Trophoblast cell (in vitro differentiated cells and primary cell): ENCODE measurements around the gene MC1R.

Experiments used
- DNase-seq, 2 donors: peaks; one replicate each; pipeline ENCODE4 v3.0.0-alpha.2; 2016
- H2AFZ ChIP-seq: 2 replicates; pipeline ENCODE4 v1.6.1; 2013; ENCODE audit warnings: low read length, moderate library complexity, mild to moderate bottlenecking; ENCODE audit not compliant: insufficient read depth, poor library complexity
- H2AK5ac ChIP-seq: 2 replicates; pipeline ENCODE4 v1.6.1; 2013; ENCODE audit warnings: mild to moderate bottlenecking, low read length
- H2BK120ac ChIP-seq: 2 replicates; pipeline ENCODE4 v1.6.1; 2013; ENCODE audit warnings: low read length, mild to moderate bottlenecking, moderate library complexity; ENCODE audit not compliant: insufficient read depth, poor library complexity
- H2BK12ac ChIP-seq: 2 replicates; pipeline ENCODE4 v1.6.1; 2013; ENCODE audit warnings: mild to moderate bottlenecking, low read length, moderate library complexity
- H2BK5ac ChIP-seq: 2 replicates; pipeline ENCODE4 v1.6.1; 2013; ENCODE audit warnings: low read length, low read depth, moderate library complexity, mild to moderate bottlenecking; ENCODE audit not compliant: poor library complexity
- H3K14ac ChIP-seq: 2 replicates; pipeline ENCODE4 v1.6.1; 2013; ENCODE audit warnings: mild to moderate bottlenecking, low read length
- H3K18ac ChIP-seq: 2 replicates; pipeline ENCODE4 v1.6.1; 2013; ENCODE audit warnings: mild to moderate bottlenecking, low read length
- H3K23ac ChIP-seq: 2 replicates; pipeline ENCODE4 v1.6.1; 2013; ENCODE audit warnings: low read length
- H3K27ac ChIP-seq: 2 replicates; pipeline ENCODE4 v1.5.1; 2013; ENCODE audit warnings: low read depth, mild to moderate bottlenecking, inconsistent platforms, low read length, moderate library complexity
- H3K27me3 ChIP-seq: 2 replicates; pipeline ENCODE4 v1.6.1; 2013; ENCODE audit warnings: inconsistent platforms, mild to moderate bottlenecking, low read length, moderate library complexity; ENCODE audit not compliant: insufficient read depth
- H3K36me3 ChIP-seq, 2 experiments: 1 replicate in 1 of 2; 2 replicates in 1 of 2; pipeline ENCODE4 v1.6.1; 2013; ENCODE audit warnings: low read length in 2 of 2, mild to moderate bottlenecking in 2 of 2, moderate library complexity in 1 of 2; ENCODE audit not compliant: insufficient read depth in 2 of 2, control insufficient read depth in 1 of 2
- H3K4ac ChIP-seq: 2 replicates; pipeline ENCODE4 v1.6.1; 2013; ENCODE audit warnings: low read depth, mild to moderate bottlenecking, low read length, moderate library complexity
- H3K4me1 ChIP-seq, 2 experiments: 1 replicate in 1 of 2; 2 replicates in 1 of 2; pipeline ENCODE4 v1.6.1; 2013; ENCODE audit warnings: low read length in 2 of 2, mild to moderate bottlenecking in 2 of 2, moderate library complexity in 1 of 2; ENCODE audit not compliant: insufficient read depth in 2 of 2, control insufficient read depth in 1 of 2
- H3K4me2 ChIP-seq: 2 replicates; pipeline ENCODE4 v1.6.1; 2013; ENCODE audit warnings: inconsistent platforms, mild to moderate bottlenecking, low read length, moderate library complexity
- H3K4me3 ChIP-seq: 2 replicates; pipeline ENCODE4 v1.5.1; 2013; ENCODE audit warnings: mild to moderate bottlenecking, low read depth, low read length, inconsistent platforms
- H3K79me1 ChIP-seq: one replicate; pipeline ENCODE4 v1.6.1; 2013; ENCODE audit warnings: low read length
- H3K79me2 ChIP-seq: 2 replicates; pipeline ENCODE4 v1.6.1; 2013; ENCODE audit warnings: low read length, mild to moderate bottlenecking; ENCODE audit not compliant: control insufficient read depth, insufficient read depth, poor library complexity
- H3K9ac ChIP-seq: 2 replicates; pipeline ENCODE4 v1.6.1; 2013; ENCODE audit warnings: mild to moderate bottlenecking, low read length
- H3K9me3 ChIP-seq: 2 replicates; pipeline ENCODE4 v1.6.1; 2013; ENCODE audit warnings: low read depth, mild to moderate bottlenecking, control low read depth, inconsistent platforms, low read length; ENCODE audit not compliant: insufficient read depth
- H4K12ac ChIP-seq: 2 replicates; pipeline ENCODE4 v1.6.1; 2013; ENCODE audit warnings: low read depth, mild to moderate bottlenecking, low read length, moderate library complexity
- H4K8ac ChIP-seq: 2 replicates; pipeline ENCODE4 v1.6.1; 2013; ENCODE audit warnings: low read depth, mild to moderate bottlenecking, low read length, moderate library complexity
- H4K91ac ChIP-seq: one replicate; pipeline ENCODE4 v1.6.1; 2013; ENCODE audit warnings: low read depth, mild to moderate bottlenecking, low read length, moderate library complexity
- whole genome bisulfite sequencing: extraction: QIAGEN DNeasy Blood & Tissue Kit; methylation state at CpG from one replicate; pipeline ENCODE4 v1.1.7; 2013; ENCODE audit warnings: missing lambda C conversion rate; ENCODE audit not compliant: insufficient read length, insufficient coverage; ENCODE audit errors: extremely low coverage; 5-methylcytosine and 5-hydroxymethylcytosine counted together

MC1R gene

DNA sequence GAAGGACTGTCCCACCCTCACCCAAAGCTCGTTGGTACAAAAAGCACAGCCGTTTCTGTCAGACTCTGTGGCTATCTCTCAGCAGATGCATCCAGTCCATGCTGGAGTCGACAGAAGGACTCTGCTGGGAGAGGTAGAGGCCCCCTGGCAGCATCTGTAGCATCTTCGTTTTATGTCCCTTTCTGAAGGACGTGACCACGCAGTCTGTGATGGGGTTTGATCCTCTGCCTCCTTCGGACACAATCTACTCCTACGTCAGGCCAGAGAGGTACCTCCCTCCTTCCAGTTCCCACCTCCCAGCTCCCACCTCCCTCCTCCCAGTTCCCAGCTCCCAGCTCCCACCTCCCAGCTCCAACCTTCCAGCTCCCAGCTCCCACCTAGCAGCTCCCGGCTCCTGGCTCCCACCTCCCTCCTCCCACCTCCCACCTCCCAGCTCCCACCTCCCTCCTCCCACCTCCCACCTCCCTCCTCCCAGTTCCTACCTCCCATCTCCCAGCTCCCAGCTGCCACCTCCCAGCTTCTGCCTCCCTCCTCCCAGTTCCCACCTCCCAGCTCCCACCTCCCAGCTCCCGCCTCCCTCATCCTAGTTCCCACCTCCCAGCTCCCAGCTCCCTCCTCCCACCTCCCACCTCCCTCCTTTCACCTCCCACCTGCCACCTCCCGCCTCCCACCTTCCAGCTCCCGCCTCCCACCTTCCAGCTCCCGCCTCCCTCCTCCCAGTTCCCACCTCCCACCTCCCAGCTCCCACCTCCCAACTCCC is 11.4 kb upstream of the MC1R start:
- no peak for DNase-seq
- peaks cover 12% of the 10 kb centered on the region for H3K79me1 ChIP-seq
- H3K9ac ChIP-seq: no peak overlapping the region
- H3K27ac ChIP-seq: no peak overlapping the region
- H4K12ac ChIP-seq: no peak overlapping the region
- no peak overlapping the region for H3K14ac ChIP-seq
- H3K23ac ChIP-seq: no peak overlapping the region
- H3K36me3 ChIP-seq: peaks cover 82 to 87% of the 10 kb centered on the region in 2 experiments
- no peak overlapping the region for H2BK12ac ChIP-seq
- H3K18ac ChIP-seq: no peak overlapping the region
- no peaks in the 10 kb centered on the region for H3K79me2 ChIP-seq
- no peak overlapping the region for H2BK5ac ChIP-seq
- no peak overlapping the region for H3K4ac ChIP-seq
- no peak overlapping the region for H2AK5ac ChIP-seq
- peaks cover 13% of the 10 kb centered on the region for H3K9me3 ChIP-seq
- no peak overlapping the region for H4K8ac ChIP-seq
- WGBS: no CpG with 5 or more reads among the region's 13 CpGs
- H2AFZ ChIP-seq: no peak overlapping the region
- no peaks in the 10 kb centered on the region for H3K27me3 ChIP-seq
- H3K4me1 ChIP-seq: peaks cover 7% of the 10 kb centered on the region in 2 experiments
- H3K4me2 ChIP-seq: no peak overlapping the region
- H3K4me3 ChIP-seq: no peak overlapping the region
- H4K91ac ChIP-seq: no peak overlapping the region
- H2BK120ac ChIP-seq: no peak overlapping the region

DNA sequence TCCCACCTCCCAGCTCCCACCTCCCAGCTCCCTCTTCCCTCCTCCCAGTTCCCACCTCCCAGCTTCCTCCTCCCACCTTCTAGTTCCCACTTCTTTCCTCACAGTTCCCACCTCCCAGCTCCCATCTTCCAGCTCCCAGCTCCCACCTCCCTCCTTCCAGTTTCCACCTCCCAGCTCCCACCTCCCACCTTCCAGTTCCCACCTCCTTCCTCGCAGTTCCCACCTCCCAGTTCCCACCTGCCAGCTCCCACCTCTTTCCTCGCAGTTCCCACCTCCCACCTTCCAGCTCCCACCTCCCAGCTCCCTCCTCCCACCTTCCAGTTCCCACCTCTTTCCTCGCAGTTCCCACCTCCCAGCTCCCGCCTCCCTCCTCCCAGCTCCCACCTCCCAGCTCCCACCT is 10.4 kb upstream of the MC1R start:
- no peak overlapping the region for H4K91ac ChIP-seq
- H3K4me1 ChIP-seq: peaks cover 4 to 7% of the 10 kb centered on the region in 2 experiments
- no peak overlapping the region for H2AFZ ChIP-seq
- H2BK120ac ChIP-seq: no peak overlapping the region
- no peaks in the 10 kb centered on the region for H3K27me3 ChIP-seq
- no peak overlapping the region for H2BK5ac ChIP-seq
- H3K18ac ChIP-seq: no peak overlapping the region
- peaks cover 85 to 89% of the 10 kb centered on the region in 2 experiments for H3K36me3 ChIP-seq
- no peak overlapping the region for H3K27ac ChIP-seq
- no peaks in the 10 kb centered on the region for H3K79me2 ChIP-seq
- no peak overlapping the region for H2AK5ac ChIP-seq
- no peak overlapping the region for H4K12ac ChIP-seq
- H3K79me1 ChIP-seq: peaks cover 12% of the 10 kb centered on the region
- WGBS: no CpG with 5 or more reads among the region's 4 CpGs
- H3K4me3 ChIP-seq: no peak overlapping the region
- H3K23ac ChIP-seq: no peak overlapping the region
- H3K14ac ChIP-seq: no peak overlapping the region
- no peak overlapping the region for H3K4me2 ChIP-seq
- no peak overlapping the region for H3K4ac ChIP-seq
- H3K9ac ChIP-seq: no peak overlapping the region
- H3K9me3 ChIP-seq: peaks cover 14% of the 10 kb centered on the region
- H4K8ac ChIP-seq: no peak overlapping the region
- no peak for DNase-seq
- H2BK12ac ChIP-seq: no peak overlapping the region

DNA sequence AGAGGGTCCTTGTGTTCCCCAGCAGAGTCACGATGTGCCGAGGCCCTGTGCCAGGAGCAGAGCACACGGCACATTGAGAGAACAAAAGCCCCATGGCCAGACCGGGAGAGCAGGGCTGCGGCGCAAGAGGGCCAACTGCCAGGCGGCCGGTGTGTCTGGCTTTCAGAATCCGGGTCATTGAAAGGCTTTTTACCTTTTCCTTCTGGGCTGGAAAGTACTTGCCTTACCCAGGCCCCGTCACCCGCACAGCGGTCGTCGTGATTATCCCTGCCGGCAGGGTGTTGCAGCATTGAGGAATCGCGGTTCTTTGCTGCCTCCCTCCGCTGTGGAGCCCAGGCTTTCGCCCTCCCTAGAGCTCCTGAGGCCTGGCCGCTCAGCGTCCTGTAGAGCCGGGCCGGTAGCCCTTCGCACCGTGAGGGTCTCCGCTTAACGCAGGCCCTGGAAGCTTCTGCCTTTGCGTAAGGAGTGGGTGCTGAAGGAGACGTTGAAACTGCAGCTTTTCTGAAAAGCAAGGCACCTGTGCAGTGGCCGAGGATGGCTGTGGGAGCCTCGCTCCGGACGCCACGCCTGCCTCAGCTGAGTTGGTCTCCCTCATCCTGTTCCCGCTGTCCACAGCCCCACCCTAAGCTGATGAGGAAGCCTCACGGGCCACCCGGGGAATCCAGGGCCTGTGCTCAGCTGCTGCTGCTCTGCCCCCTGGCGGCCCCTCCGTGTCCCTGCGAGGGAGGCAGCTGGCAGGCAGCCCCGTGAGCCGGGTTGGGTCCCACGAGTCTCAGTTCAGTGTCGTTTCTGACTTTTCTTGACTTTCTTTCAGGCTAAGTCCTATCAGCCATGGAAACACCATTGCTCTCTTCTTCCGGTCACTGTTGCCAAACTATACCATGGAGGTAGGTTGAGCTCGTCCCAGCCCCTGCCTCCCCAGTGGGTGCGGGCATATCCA is 8.6 kb upstream of the MC1R start:
- DNase-seq: peak; percentile 65 to 85
- Histone ChIP-seq H3K14ac (no peak overlapping the region), H3K4me3 (no peak overlapping the region), H2BK120ac (no peak overlapping the region), H3K4ac (no peak overlapping the region), H3K18ac (no peak overlapping the region), H3K36me3 (peaks cover 71 to 79% of the 10 kb centered on the region in 2 experiments), H3K27ac (no peak overlapping the region), H2AFZ (no peak overlapping the region), H3K79me2 (no peaks in the 10 kb centered on the region), H3K23ac (no peak overlapping the region), H3K4me1 (no peaks in the 10 kb centered on the region), H3K79me1 (peaks cover 4% of the 10 kb centered on the region), H4K91ac (no peak overlapping the region), H2BK5ac (no peak overlapping the region), H3K4me2 (no peak overlapping the region), H3K9ac (no peak overlapping the region), H2BK12ac (no peak overlapping the region), H3K9me3 (peaks cover 19% of the 10 kb centered on the region), H2AK5ac (no peak overlapping the region), H4K12ac (peak overlapping the region; percentile 23), H4K8ac (no peak overlapping the region), H3K27me3 (no peaks in the 10 kb centered on the region)
- WGBS: no CpG with 5 or more reads among the region's 47 CpGs

- no peak overlapping the region for H3K4me2 ChIP-seq
- no peaks in the 10 kb centered on the region for H3K79me2 ChIP-seq
- no peak overlapping the region for H4K8ac ChIP-seq
- peaks cover 19% of the 10 kb centered on the region for H3K9me3 ChIP-seq
- H3K23ac ChIP-seq: no peak overlapping the region
- no CpG with 5 or more reads among the region's 27 CpGs for WGBS
- no peak overlapping the region for H2AFZ ChIP-seq
- H3K14ac ChIP-seq: no peak overlapping the region
- H3K9ac ChIP-seq: no peak overlapping the region
- no peaks in the 10 kb centered on the region for H3K79me1 ChIP-seq
- no peak overlapping the region for H2BK120ac ChIP-seq
- H4K91ac ChIP-seq: no peak overlapping the region
- H3K18ac ChIP-seq: no peak overlapping the region
- H2BK12ac ChIP-seq: no peak overlapping the region
- no peak overlapping the region for H2AK5ac ChIP-seq
- H3K4me1 ChIP-seq: no peaks in the 10 kb centered on the region
- H4K12ac ChIP-seq: no peak overlapping the region
- no peak overlapping the region for H3K27ac ChIP-seq
- no peak overlapping the region for H2BK5ac ChIP-seq
- no peaks in the 10 kb centered on the region for H3K27me3 ChIP-seq
- H3K4ac ChIP-seq: no peak overlapping the region
- no peak overlapping the region for H3K4me3 ChIP-seq
- H3K36me3 ChIP-seq: peaks cover 64 to 71% of the 10 kb centered on the region in 2 experiments
- no peak for DNase-seq
Observed at GRCh38 chr16:89910717-89911354, 7.8 kb upstream of the MC1R start.
